HG03060 (cell line): ENCODE data around the gene OR6B1.
"Not testable (repeated sequence)": the region's sequence is repeated elsewhere in the genome, so short reads cannot be mapped to it uniquely, and the experiment has no call there.

Experiments used
- ATAC-seq: cut with Tn5 transposase; IDR thresholded peaks from one replicate; pipeline ENCODE4 v1.9.1; 2021; ENCODE audit warnings: low read depth, moderate number of reproducible peaks; ENCODE audit not compliant: unreplicated experiment

OR6B1 gene

DNA sequence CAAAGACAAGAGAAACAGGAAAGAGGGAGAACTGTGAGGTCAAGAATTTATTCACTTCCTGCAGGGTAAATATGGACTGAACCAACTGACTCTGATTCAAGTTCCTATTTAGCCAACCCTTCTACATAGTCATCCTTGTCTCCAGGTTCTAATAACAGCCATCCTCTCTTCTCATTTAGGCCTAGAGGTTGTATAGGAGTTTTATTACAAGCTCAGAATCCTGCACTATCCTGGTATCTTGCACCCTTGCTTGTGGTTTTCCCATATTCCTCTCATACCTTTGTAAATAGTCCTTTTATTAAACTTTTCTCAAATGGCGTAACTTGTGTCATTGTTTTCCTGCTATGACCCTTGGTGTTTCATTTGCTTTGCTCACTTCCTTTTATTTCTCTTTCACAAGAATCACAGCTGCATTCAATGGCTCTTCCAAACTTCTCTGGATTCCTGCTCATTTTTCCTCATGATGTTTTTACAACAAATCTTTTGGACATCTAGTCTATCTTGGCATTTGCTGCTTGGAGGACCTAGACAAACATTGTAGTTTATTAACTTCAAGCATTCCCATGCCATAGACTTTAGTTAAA lies 36.3 kb downstream of the OR6B1 start:
- ATAC-seq = no peak

DNA sequence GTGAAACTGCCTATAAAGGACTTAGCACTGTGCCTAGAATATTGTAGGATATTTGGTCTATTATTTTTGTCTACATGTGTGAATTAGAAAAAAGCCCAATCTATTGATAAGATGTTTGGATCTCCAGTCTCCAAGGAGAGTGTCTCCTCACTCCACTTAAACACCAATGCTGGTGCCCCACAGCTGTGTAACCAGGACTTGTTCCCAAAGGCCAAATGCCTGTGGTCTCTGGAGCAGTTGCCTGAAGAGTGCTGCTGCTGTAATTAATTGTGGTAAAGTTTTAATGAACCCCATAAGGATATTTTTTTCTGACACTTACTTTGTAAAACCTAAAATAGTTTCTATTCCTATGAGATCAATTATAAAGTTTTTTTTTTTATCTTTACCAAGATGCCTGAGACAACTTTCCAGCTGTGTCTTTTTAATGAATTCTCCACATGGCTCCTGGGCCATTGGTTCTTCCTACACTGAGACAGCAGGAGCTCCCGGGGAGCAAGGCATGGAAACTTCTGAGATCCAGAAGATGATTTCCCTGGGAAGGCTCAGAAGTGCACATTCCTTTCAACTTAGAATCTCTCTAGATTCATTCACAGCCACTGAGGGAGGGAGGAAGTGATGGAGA lies 37.4 kb downstream of the OR6B1 start:
- ATAC-seq = no peak

DNA sequence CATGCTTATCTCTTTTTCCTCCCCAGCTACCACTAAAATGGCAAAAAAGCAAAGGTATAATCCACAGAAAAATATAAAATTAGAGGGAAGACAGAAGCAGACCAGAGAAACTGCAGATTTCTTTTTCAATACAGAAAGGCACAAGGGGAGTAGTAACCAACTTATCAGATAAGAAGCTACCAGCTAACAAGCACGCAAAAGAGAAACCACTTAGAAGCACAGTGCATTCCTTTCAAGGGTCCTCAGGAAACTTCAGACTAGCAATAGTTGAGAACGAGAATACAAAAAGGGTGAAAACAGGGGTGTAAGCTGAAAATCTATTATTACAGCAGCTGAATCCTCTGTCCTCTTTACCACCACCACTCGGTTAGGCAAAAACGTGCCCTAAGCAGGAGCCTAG lies 38.8 kb downstream of the OR6B1 start:
- ATAC-seq = no peak

DNA sequence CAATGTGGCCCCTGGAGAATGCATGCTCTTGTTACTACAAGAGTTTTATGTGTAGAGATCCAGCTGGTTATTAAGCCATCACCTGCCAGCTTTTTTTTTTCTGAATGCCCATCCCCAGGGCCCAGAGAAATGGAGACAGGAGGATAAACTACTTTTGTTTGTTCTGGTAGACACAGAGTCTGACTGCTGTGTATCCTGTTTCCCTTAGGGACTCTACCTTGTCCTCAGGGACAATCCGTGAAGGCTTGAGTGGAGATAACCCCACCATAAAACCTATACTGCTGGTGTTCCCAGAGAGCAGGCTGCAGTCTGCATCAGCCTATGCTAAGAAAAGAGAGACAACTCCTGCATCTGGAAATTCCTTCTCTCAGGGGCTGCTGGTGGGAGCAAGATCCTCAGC lies 48.5 kb downstream of the OR6B1 start, which contains the start of gene OR2A5:
Gene OR2A5, plus strand, starts transcription at position 301 of the 400 bp plus-strand sequence. CDS start 1,454 bp downstream, outside the sequence.
- no peak for ATAC-seq

DNA sequence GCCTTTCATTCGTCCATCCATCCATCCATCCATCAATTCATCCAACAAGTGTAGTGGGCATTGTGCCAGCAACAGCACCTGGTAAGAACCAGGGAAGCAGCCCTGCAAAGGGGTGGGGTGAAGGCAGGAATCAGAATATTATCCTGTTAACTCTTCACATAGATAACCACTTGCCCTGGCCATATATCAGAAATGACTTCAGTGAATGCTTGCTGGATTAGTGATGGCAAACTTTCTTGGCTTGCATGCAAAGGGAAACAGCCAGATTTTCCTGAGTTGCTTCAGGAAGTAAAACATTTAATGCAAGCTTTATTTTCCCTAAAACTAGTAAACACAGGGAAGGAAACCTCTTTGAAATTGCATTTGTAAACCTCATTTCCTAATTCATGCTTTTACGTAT lies 49.4 kb downstream of the OR6B1 start:
- no peak for ATAC-seq

DNA sequence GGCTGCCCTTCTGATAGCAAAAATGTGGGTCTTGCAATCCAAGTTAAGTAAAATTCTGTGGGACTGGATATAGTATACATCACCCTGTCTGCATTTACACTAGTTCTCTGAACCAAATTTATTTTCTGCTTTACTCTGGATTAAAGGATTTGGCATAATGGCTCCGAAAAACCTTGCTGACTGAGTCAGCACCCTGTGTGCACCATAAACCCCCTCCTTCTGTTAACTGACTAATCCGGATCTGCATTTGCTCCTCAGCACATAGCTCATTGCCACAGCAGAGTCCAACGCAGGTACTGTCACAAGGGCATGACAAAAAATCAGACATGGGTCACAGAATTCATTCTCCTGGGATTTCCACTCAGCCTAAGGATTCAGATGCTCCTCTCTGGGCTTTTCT lies 50.0 kb downstream of the OR6B1 start:
- no peak for ATAC-seq

DNA sequence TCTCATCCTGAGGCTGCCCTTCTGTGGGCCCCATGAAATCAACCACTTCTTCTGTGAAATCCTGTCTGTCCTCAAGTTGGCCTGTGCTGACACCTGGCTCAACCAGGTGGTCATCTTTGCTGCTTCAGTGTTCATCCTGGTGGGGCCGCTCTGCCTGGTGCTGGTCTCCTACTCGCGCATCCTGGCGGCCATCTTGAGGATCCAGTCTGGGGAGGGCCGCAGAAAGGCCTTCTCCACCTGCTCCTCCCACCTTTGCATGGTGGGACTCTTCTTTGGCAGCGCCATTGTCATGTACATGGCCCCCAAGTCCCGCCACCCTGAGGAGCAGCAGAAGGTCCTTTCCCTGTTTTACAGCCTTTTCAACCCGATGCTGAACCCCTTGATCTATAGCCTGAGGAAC lies 50.8 kb downstream of the OR6B1 start:
- not testable (repeated sequence) for ATAC-seq

DNA sequence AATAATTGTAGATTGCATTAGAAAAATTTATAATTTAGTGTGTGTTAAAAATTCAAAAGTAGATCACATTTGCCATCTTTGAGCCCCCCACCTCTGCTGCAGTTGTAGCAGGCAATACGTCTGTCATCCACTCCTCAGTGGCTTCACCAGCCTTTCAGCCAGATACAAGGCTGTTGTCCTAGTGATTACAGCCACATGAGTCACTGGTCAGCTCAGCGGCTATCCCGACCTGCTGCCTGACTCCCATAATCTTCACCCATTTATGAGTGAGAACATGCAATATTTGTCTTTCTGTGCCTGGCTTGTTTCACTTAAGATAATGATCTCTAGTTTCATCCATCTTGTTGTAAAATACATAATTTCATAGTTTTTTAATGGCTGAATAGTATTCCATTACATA lies 57.8 kb downstream of the OR6B1 start:
- no peak for ATAC-seq
